Measurements from ENCODE around the gene NUP58. TPM values are rescaled to one million over a fixed set of nuclear protein-coding genes. Genes with fewer than 3 reads are reported as not detected.

NUP58 gene
- total RNA-seq, 1 experiment from 2014 or later: 101 TPM

GRCh38 chr13:25379011-25379410 is 77.6 kb downstream of the NUP58 start:
- H3K27ac ChIP-seq (ENCODE audit: low read depth, low read length): no peak overlapping the region

DNA sequence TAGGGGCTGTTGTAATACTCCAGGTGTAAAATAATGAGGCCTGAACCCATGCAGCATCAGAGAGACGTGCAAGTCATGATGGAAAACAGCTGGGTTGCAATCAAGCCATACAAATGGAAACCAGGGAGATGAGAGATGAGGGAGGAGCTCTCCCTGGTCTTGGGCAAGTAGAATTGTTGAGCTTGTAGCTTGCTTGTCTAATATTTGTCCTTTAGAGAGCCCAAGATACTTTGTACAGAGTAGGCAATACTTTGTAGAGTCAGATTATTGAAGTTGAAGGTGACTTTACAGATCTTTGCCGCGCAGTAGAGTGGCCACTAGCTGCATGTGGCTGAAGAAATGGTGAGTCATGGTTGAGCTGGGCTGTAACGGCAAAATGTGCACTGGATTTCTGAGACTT is 78.7 kb downstream of the NUP58 start:
- H3K4me1 ChIP-seq (ENCODE audit: control insufficient read depth in 1 of 2, insufficient read depth in 2 of 2, low read length in 2 of 2): no peaks in the 10 kb centered on the region
- ChIA-PET CTCF (interaction anchor here (0.6 kb wide), 1 partner anchor 311 kb away, joined by 3 read pairs; no protein-coding TSS in a partner anchor), POLR2A (no interaction called here), RAD21 (ENCODE audit: low non-redundant PET in 1 of 2, low total read pairs in 2 of 2, uncharacterized antibody in 2 of 2, unreplicated experiment in 2 of 2) (no interaction called here)
- H3K9me2 ChIP-seq (ENCODE audit: insufficient read depth): no peaks in the 10 kb centered on the region
- H3K4me2 ChIP-seq (ENCODE audit: low read length): no peak overlapping the region
- H3K36me3 ChIP-seq (ENCODE audit: control insufficient read depth in 1 of 2, insufficient read depth in 2 of 2, low read length in 2 of 2): no peaks in the 10 kb centered on the region
- intact Hi-C loops (cut with micrococcal nuclease): no loop called here
- BruUV-seq (replicated peaks): no TSS peak
- H2AFZ ChIP-seq (ENCODE audit: low read depth, low read length, poor library complexity, severe bottlenecking): no peak overlapping the region
- H3K27ac ChIP-seq (ENCODE audit: low read depth, low read length): no peak overlapping the region
- H4K20me1 ChIP-seq (ENCODE audit: insufficient read depth): no peaks in the 10 kb centered on the region
- no peaks in the 10 kb centered on the region for H3K9me3 ChIP-seq (ENCODE audit: control insufficient read depth in 1 of 2, insufficient read depth in 1 of 2, low read depth in 1 of 2, low read length in 2 of 2)
- no peak for DNase-seq (ENCODE audit: low read depth, low spot score)
- H3K9ac ChIP-seq (ENCODE audit: low read length): no peak overlapping the region
- no peaks in the 10 kb centered on the region for H3K79me2 ChIP-seq (ENCODE audit: insufficient read depth, low read length)
- no peak for ATAC-seq
- H3K4me3 ChIP-seq (replicated peaks in 1 of 2; ENCODE audit: low read depth in 1 of 2, low read length in 2 of 2): no peak overlapping the region
- no peak for TF ChIP-seq FOSL1 (IDR thresholded peaks at IDR 0.05; ENCODE audit: low read depth)
- TF ChIP-seq YY1 (IDR thresholded peaks at IDR 0.05; ENCODE audit: extremely low read depth, insufficient replicate concordance, low read depth, low read length): no peak
- TF ChIP-seq, protein P1, sequence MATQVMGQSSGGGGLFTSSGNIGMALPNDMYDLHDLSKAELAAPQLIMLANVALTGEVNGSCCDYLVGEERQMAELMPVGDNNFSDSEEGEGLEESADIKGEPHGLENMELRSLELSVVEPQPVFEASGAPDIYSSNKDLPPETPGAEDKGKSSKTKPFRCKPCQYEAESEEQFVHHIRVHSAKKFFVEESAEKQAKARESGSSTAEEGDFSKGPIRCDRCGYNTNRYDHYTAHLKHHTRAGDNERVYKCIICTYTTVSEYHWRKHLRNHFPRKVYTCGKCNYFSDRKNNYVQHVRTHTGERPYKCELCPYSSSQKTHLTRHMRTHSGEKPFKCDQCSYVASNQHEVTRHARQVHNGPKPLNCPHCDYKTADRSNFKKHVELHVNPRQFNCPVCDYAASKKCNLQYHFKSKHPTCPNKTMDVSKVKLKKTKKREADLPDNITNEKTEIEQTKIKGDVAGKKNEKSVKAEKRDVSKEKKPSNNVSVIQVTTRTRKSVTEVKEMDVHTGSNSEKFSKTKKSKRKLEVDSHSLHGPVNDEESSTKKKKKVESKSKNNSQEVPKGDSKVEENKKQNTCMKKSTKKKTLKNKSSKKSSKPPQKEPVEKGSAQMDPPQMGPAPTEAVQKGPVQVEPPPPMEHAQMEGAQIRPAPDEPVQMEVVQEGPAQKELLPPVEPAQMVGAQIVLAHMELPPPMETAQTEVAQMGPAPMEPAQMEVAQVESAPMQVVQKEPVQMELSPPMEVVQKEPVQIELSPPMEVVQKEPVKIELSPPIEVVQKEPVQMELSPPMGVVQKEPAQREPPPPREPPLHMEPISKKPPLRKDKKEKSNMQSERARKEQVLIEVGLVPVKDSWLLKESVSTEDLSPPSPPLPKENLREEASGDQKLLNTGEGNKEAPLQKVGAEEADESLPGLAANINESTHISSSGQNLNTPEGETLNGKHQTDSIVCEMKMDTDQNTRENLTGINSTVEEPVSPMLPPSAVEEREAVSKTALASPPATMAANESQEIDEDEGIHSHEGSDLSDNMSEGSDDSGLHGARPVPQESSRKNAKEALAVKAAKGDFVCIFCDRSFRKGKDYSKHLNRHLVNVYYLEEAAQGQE (IDR thresholded peaks at IDR 0.05; ENCODE audit: low read depth): no peak
- no peak for TF ChIP-seq MAX (IDR thresholded peaks at IDR 0.05)
- no peak for TF ChIP-seq TCF7L2 (IDR thresholded peaks at IDR 0.05; ENCODE audit: borderline replicate concordance, extremely low read depth, insufficient read depth, insufficient read length)
- TF ChIP-seq CTCF (IDR thresholded peaks at IDR 0.05 in 2 of 3, conservative IDR thresholded peaks at IDR 0.05 in 1 of 3; ENCODE audit: borderline replicate concordance in 1 of 3, insufficient read depth in 1 of 3, low read depth in 2 of 3, low read length in 2 of 3): no peak
- no peak for TF ChIP-seq ZFX (IDR thresholded peaks at IDR 0.05)
- TF ChIP-seq CBX3 (IDR thresholded peaks at IDR 0.05; ENCODE audit: low read depth): no peak
- no peak for TF ChIP-seq POLR2A (IDR thresholded peaks at IDR 0.05; ENCODE audit: borderline replicate concordance, extremely low read depth, insufficient read depth, insufficient read length)
- no peak for TF ChIP-seq JUND (IDR thresholded peaks at IDR 0.05)
- TF ChIP-seq SRF (IDR thresholded peaks at IDR 0.05; ENCODE audit: low read depth): no peak
- no peak for TF ChIP-seq CEBPB (IDR thresholded peaks at IDR 0.05; ENCODE audit: low read depth)
- TF ChIP-seq EZH2phosphoT487 (IDR thresholded peaks at IDR 0.05; ENCODE audit: borderline replicate concordance): no peak
- no peak for TF ChIP-seq EGR1 (IDR thresholded peaks at IDR 0.05; ENCODE audit: low read depth)
- peaks cover 20% of the 10 kb centered on the region for H3K27me3 ChIP-seq (ENCODE audit: insufficient read depth, low read length)

More at GRCh38 chr13:25379011-25379410, 77.6 kb downstream of the NUP58 start:
- POLR2A ChIA-PET: no interaction called here
- CTCF ChIA-PET: no interaction called here
- TF ChIP-seq FOSL1 (IDR thresholded peaks at IDR 0.05; ENCODE audit: low read depth) (no peak), ZNF274 (IDR thresholded peaks at IDR 0.05; ENCODE audit: low read depth, low read length) (no peak), TCF7L2 (IDR thresholded peaks at IDR 0.05; ENCODE audit: borderline replicate concordance, extremely low read depth, insufficient read depth, insufficient read length) (no peak), MAX (IDR thresholded peaks at IDR 0.05) (no peak)
- BruUV-seq (replicated peaks): no TSS peak
- no peaks in the 10 kb centered on the region for H3K4me1 ChIP-seq (ENCODE audit: control insufficient read depth in 1 of 2, insufficient read depth in 2 of 2, low read length in 2 of 2)
- H3K27me3 ChIP-seq (ENCODE audit: insufficient read depth, low read length): peaks cover 10% of the 10 kb centered on the region
- DNase-seq (ENCODE audit: low read depth, low spot score): no peak
- H3K9me3 ChIP-seq (ENCODE audit: control insufficient read depth in 1 of 2, insufficient read depth in 1 of 2, low read depth in 1 of 2, low read length in 2 of 2): no peaks in the 10 kb centered on the region
- intact Hi-C loops (cut with micrococcal nuclease): loop anchor here (5.0 kb wide), 1 partner anchor 372 kb away; no protein-coding TSS in a partner anchor
- H4K20me1 ChIP-seq (ENCODE audit: insufficient read depth): no peaks in the 10 kb centered on the region
- no peak overlapping the region for H3K4me2 ChIP-seq (ENCODE audit: low read length)
- H3K9ac ChIP-seq (ENCODE audit: low read length): no peak overlapping the region
- no peaks in the 10 kb centered on the region for H3K9me2 ChIP-seq (ENCODE audit: insufficient read depth)
- no peak for ATAC-seq
- no peak overlapping the region for H2AFZ ChIP-seq (ENCODE audit: low read depth, low read length, poor library complexity, severe bottlenecking)
- RAD21 ChIA-PET (ENCODE audit: low non-redundant PET in 1 of 2, low total read pairs in 2 of 2, uncharacterized antibody in 2 of 2, unreplicated experiment in 2 of 2): no interaction called here
- H3K36me3 ChIP-seq (ENCODE audit: control insufficient read depth in 1 of 2, insufficient read depth in 2 of 2, low read length in 2 of 2): no peaks in the 10 kb centered on the region
- no peaks in the 10 kb centered on the region for H3K79me2 ChIP-seq (ENCODE audit: insufficient read depth, low read length)
- no peak overlapping the region for H3K4me3 ChIP-seq (replicated peaks in 1 of 2; ENCODE audit: low read depth in 1 of 2, low read length in 2 of 2)

All from HCT116 (cell line).